B cell (primary cell): Measurements from ENCODE around the gene CD93.

Source experiments
- EZH2 ChIP-seq: IDR thresholded peaks from 2 replicates; pipeline ENCODE4 v1.6.1; 2012; ENCODE audit warnings: borderline replicate concordance, low read depth, mild to moderate bottlenecking, moderate library complexity, low read length; ENCODE audit not compliant: insufficient read depth, poor library complexity, severe bottlenecking
- TF ChIP-seq, protein P1 (sequence below): fragments of 200-600 bp; IDR thresholded peaks from one replicate; pipeline ENCODE4 v1.8.0; 2022; ENCODE audit warnings: antibody characterized with exemption, mild to moderate bottlenecking

DNA sequence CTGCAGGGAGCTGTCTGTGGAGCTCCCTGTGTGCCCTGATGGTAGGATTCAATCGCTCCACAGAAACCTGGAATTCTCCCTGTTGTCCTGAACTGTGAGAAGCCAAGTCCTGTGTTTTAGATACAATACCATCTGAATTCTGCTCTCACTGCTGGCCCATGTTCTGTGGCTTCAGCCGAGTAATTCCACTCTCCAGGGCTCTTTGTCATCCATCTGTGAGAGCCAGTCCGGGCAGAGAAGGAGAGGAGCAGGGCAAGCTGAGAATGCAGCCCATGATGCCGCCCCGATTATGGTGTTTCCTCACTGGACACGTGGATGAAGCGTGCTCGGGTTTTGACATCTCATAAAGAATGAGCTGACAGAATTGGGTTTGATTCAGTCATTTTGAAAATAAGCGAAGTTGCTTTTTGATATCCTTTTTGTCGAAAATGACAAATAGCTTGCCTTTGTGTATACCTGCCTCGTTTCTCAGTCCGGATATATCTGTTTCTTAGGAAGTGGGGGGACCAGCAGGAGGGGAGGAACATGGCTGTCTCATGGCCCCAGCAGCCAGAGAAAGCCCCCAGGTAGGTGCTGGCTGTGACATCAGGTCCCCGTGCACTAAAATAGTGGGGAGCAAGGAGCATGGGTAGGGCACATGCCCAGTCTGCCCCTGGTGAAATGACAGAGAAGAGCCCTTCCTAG lies 8.2 kb upstream of the CD93 start:
- no peak for TF ChIP-seq EZH2
- TF ChIP-seq, protein P1, sequence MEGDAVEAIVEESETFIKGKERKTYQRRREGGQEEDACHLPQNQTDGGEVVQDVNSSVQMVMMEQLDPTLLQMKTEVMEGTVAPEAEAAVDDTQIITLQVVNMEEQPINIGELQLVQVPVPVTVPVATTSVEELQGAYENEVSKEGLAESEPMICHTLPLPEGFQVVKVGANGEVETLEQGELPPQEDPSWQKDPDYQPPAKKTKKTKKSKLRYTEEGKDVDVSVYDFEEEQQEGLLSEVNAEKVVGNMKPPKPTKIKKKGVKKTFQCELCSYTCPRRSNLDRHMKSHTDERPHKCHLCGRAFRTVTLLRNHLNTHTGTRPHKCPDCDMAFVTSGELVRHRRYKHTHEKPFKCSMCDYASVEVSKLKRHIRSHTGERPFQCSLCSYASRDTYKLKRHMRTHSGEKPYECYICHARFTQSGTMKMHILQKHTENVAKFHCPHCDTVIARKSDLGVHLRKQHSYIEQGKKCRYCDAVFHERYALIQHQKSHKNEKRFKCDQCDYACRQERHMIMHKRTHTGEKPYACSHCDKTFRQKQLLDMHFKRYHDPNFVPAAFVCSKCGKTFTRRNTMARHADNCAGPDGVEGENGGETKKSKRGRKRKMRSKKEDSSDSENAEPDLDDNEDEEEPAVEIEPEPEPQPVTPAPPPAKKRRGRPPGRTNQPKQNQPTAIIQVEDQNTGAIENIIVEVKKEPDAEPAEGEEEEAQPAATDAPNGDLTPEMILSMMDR = no peak
